ENCODE measurements around the gene GMDS.

GMDS gene

GRCh38 chr6:1618311-1619097 is 626.9 kb downstream of the GMDS start:
- no peak overlapping the region for H3K4me3 ChIP-seq (ENCODE audit: low read length)
- DNase-seq (ENCODE audit: low read depth, low spot score), result no peak

GRCh38 chr6:1617466-1618310 is 627.7 kb downstream of the GMDS start:
- DNase-seq (ENCODE audit: low read depth, low spot score), result no peak
- no peak overlapping the region for H3K4me3 ChIP-seq (ENCODE audit: low read length)

GRCh38 chr6:1616701-1617463 is 628.5 kb downstream of the GMDS start:
- DNase-seq (ENCODE audit: low read depth, low spot score), result no peak

GRCh38 chr6:1615853-1616420 is 629.5 kb downstream of the GMDS start:
- H3K4me3 ChIP-seq (ENCODE audit: low read length), result no peak overlapping the region
- no peak for DNase-seq (ENCODE audit: low read depth, low spot score)

More at GRCh38 chr6:1616701-1617463, 628.5 kb downstream of the GMDS start:
- no peak overlapping the region for H3K4me3 ChIP-seq (ENCODE audit: low read length)

GRCh38 chr6:1615151-1615852 is 630.1 kb downstream of the GMDS start:
- no peak for DNase-seq (ENCODE audit: low read depth, low spot score)
- no peak overlapping the region for H3K4me3 ChIP-seq (ENCODE audit: low read length)

GRCh38 chr6:1614448-1615150 is 630.8 kb downstream of the GMDS start:
- no peak for DNase-seq (ENCODE audit: low read depth, low spot score)
- no peak overlapping the region for H3K4me3 ChIP-seq (ENCODE audit: low read length)

- DNase-seq (ENCODE audit: low read depth, low spot score), result no peak
- no peak overlapping the region for H3K4me3 ChIP-seq (ENCODE audit: low read length)
These were observed 631.5 kb downstream of the GMDS start for GRCh38 chr6:1613688-1614447.

GRCh38 chr6:1613346-1613687 is 632.1 kb downstream of the GMDS start:
- no peak overlapping the region for H3K4me3 ChIP-seq (ENCODE audit: low read length)
- DNase-seq (ENCODE audit: low read depth, low spot score), result no peak

- no peak for DNase-seq (ENCODE audit: low read depth, low spot score)
- no peak overlapping the region for H3K4me3 ChIP-seq (ENCODE audit: low read length)
These were observed 632.5 kb downstream of the GMDS start for GRCh38 chr6:1612974-1613306.

- H3K4me3 ChIP-seq (ENCODE audit: low read length), result peak overlapping the region; percentile 34
- no peak for DNase-seq (ENCODE audit: low read depth, low spot score)
These were observed 633.0 kb downstream of the GMDS start for GRCh38 chr6:1612299-1612973.

GRCh38 chr6:1611572-1612298 is 633.7 kb downstream of the GMDS start:
- DNase-seq (ENCODE audit: low read depth, low spot score), result no peak
- peak overlapping the region; percentile 34 for H3K4me3 ChIP-seq (ENCODE audit: low read length)

GRCh38 chr6:1611322-1611571 is 634.2 kb downstream of the GMDS start:
- H3K4me3 ChIP-seq (ENCODE audit: low read length), result no peak overlapping the region
- DNase-seq (ENCODE audit: low read depth, low spot score), result no peak

GRCh38 chr6:1610497-1611321 is 634.7 kb downstream of the GMDS start:
- no peak for DNase-seq (ENCODE audit: low read depth, low spot score)
- no peak overlapping the region for H3K4me3 ChIP-seq (ENCODE audit: low read length)

- DNase-seq (ENCODE audit: low read depth, low spot score), result no peak
- H3K4me3 ChIP-seq (ENCODE audit: low read length), result peak within 1 kb of the TSS; percentile 34
These were observed 635.5 kb downstream of the GMDS start, which contains the start of gene FOXC1 for GRCh38 chr6:1609648-1610496. TSS of gene FOXC1 (plus strand) at chr6:1609915. CDS start at chr6:1610446, 531 bp downstream.

GRCh38 chr6:1609041-1609647 is 636.3 kb downstream of the GMDS start:
- DNase-seq (ENCODE audit: low read depth, low spot score), result no peak
- peak overlapping the region; percentile 18 for H3K4me3 ChIP-seq (ENCODE audit: low read length)
